Activated CD8-positive, alpha-beta T cell treated with anti-CD3 and anti-CD28 coated beads for 36 hours (primary cell): Measurements from ENCODE around the gene ZDHHC3. TPM values are rescaled to one million over a fixed set of nuclear protein-coding genes. Genes with fewer than 3 reads are reported as not detected.
"Not testable (repeated sequence)": the region's sequence is repeated elsewhere in the genome, so short reads cannot be mapped to it uniquely, and the experiment has no call there.

Source experiments
- ATAC-seq: fragments of 200-7000 bp; cut with Tn5 transposase; one replicate; pipeline ENCODE4 v1.10.0; 2021; ENCODE audit warnings: mild to moderate bottlenecking, moderate library complexity
- CTCF ChIA-PET: fragments of 350-600 bp; sonication (Branson Sonifier 250); formaldehyde crosslinking; loops from one replicate; lab custom pipeline; 2021; ENCODE audit warnings: antibody characterized with exemption; lab: Charles Lee
- POLR2A ChIA-PET: fragments of 350-600 bp; sonication (Branson Sonifier 250); formaldehyde crosslinking; loops from one replicate; lab custom pipeline; 2021; ENCODE audit warnings: antibody characterized with exemption; lab: Charles Lee
- DNase-seq: peaks from one replicate; pipeline ENCODE4 v3.0.0-alpha.2; 2020
- H3K27ac Mint-ChIP-seq: one replicate; pipeline ENCODE4 v1.8.0; 2021; ENCODE audit warnings: mild to moderate bottlenecking, mixed read lengths
- H3K27me3 Mint-ChIP-seq: one replicate; pipeline ENCODE4 v1.8.0; 2021; ENCODE audit warnings: mixed read lengths
- H3K36me3 Mint-ChIP-seq: one replicate; pipeline ENCODE4 v1.8.0; 2021; ENCODE audit warnings: low read depth, mixed read lengths
- H3K4me1 Mint-ChIP-seq: one replicate; pipeline ENCODE4 v1.8.0; 2021; ENCODE audit warnings: low read depth, mixed read lengths
- H3K4me3 Mint-ChIP-seq: one replicate; pipeline ENCODE4 v1.8.0; 2021; ENCODE audit warnings: mild to moderate bottlenecking, moderate library complexity, mixed read lengths
- H3K9me3 Mint-ChIP-seq: one replicate; pipeline ENCODE4 v1.8.0; 2021; ENCODE audit warnings: mixed read lengths
- CTCF ChIP-seq: fragments of 200-600 bp; IDR thresholded peaks from one replicate; pipeline ENCODE4 v1.8.0; 2022; ENCODE audit warnings: antibody characterized with exemption, mild to moderate bottlenecking
- intact Hi-C: fragments of 100-400 bp; cut with micrococcal nuclease; formaldehyde crosslinking; loops from one replicate; pipeline ENCODE4 v1.10.0; 2022
- total RNA-seq, 2 experiments: library from RNA; stranded (reverse); gene quantifications; one replicate each; pipeline ENCODE4 v1.2.3, GENCODE V29; 2021

Gene ZDHHC3
- total RNA-seq, 2 experiments from 2014 or later = 28.6 to 36.0 TPM

- Mint-ChIP-seq H3K27me3 (no peaks in the 10 kb centered on the region), H3K36me3 (peaks cover 1% of the 10 kb centered on the region), H3K4me3 (no peak overlapping the region), H3K4me1 (peaks cover 7% of the 10 kb centered on the region), H3K9me3 (no peaks in the 10 kb centered on the region), H3K27ac (no peak overlapping the region)
- intact Hi-C loops = no loop called here
- ATAC-seq (no peak), DNase-seq (no peak)
- no peak for TF ChIP-seq CTCF
- POLR2A ChIA-PET = no interaction called here
- CTCF ChIA-PET = interaction anchor here (1.3 kb wide), 1 partner anchor 23 kb away, joined by 3 read pairs; the partner anchor contains the start of genes EXOSC7 and ZDHHC3
These were observed 23.3 kb downstream of the ZDHHC3 start for GRCh38 chr3:44952689-44953088.

- DNase-seq (no peak), ATAC-seq (no peak)
- intact Hi-C loops = no loop called here
- no peaks in the 10 kb centered on the region for H3K9me3 Mint-ChIP-seq
- CTCF ChIA-PET = no interaction called here
- TF ChIP-seq CTCF = no peak
- no peak overlapping the region for H3K27ac Mint-ChIP-seq
- H3K4me1 Mint-ChIP-seq = peaks cover 7% of the 10 kb centered on the region
- POLR2A ChIA-PET = interaction anchor here (1.6 kb wide), 1 partner anchor 26 kb away, joined by 6 read pairs; no protein-coding TSS in a partner anchor
- H3K4me3 Mint-ChIP-seq = no peak overlapping the region
- H3K36me3 Mint-ChIP-seq = peaks cover 1% of the 10 kb centered on the region
- no peaks in the 10 kb centered on the region for H3K27me3 Mint-ChIP-seq
These were observed 25.7 kb downstream of the ZDHHC3 start for GRCh38 chr3:44950275-44950734.

GRCh38 chr3:44949770-44950169 lies 26.2 kb downstream of the ZDHHC3 start:
- ATAC-seq, H3K4me3 Mint-ChIP-seq, intact Hi-C loops, H3K4me1 Mint-ChIP-seq, H3K9me3 Mint-ChIP-seq, CTCF ChIA-PET, H3K27ac Mint-ChIP-seq, H3K27me3 Mint-ChIP-seq, DNase-seq, H3K36me3 Mint-ChIP-seq: not testable (repeated sequence)
- POLR2A ChIA-PET = interaction anchor here (1.6 kb wide), 1 partner anchor 27 kb away, joined by 6 read pairs; no protein-coding TSS in a partner anchor

GRCh38 chr3:44948239-44948638 lies 27.7 kb downstream of the ZDHHC3 start:
- POLR2A ChIA-PET = interaction anchor here (0.9 kb wide), 1 partner anchor 180 kb away, joined by 3 read pairs; no protein-coding TSS in a partner anchor
- CTCF ChIA-PET = interaction anchor here (1.0 kb wide), 1 partner anchor 34 kb away, joined by 3 read pairs; no protein-coding TSS in a partner anchor
- intact Hi-C loops = no loop called here
- no peaks in the 10 kb centered on the region for H3K9me3 Mint-ChIP-seq
- no peaks in the 10 kb centered on the region for H3K27me3 Mint-ChIP-seq
- H3K27ac Mint-ChIP-seq = no peak overlapping the region
- DNase-seq (no peak), ATAC-seq (no peak)
- H3K4me3 Mint-ChIP-seq = no peak overlapping the region
- peaks cover 3% of the 10 kb centered on the region for H3K4me1 Mint-ChIP-seq
- H3K36me3 Mint-ChIP-seq = peaks cover 2% of the 10 kb centered on the region
- no peak for TF ChIP-seq CTCF

- no peaks in the 10 kb centered on the region for H3K9me3 Mint-ChIP-seq
- intact Hi-C loops = no loop called here
- ChIA-PET POLR2A (no interaction called here), CTCF (no interaction called here)
- no peak overlapping the region for H3K4me3 Mint-ChIP-seq
- DNase-seq (no peak), ATAC-seq (no peak)
- TF ChIP-seq CTCF = no peak
- H3K27me3 Mint-ChIP-seq = no peaks in the 10 kb centered on the region
- H3K27ac Mint-ChIP-seq = no peak overlapping the region
- H3K36me3 Mint-ChIP-seq = peaks cover 17% of the 10 kb centered on the region
- no peaks in the 10 kb centered on the region for H3K4me1 Mint-ChIP-seq
These were observed 33.6 kb downstream of the ZDHHC3 start for GRCh38 chr3:44942202-44942921.
